ENCODE data around the gene VTCN1. TPM values are rescaled to one million over a fixed set of nuclear protein-coding genes. Genes with fewer than 3 reads are reported as not detected.

VTCN1 gene
- total RNA-seq, 1 donor from 2014 or later = 0.77 TPM

DNA sequence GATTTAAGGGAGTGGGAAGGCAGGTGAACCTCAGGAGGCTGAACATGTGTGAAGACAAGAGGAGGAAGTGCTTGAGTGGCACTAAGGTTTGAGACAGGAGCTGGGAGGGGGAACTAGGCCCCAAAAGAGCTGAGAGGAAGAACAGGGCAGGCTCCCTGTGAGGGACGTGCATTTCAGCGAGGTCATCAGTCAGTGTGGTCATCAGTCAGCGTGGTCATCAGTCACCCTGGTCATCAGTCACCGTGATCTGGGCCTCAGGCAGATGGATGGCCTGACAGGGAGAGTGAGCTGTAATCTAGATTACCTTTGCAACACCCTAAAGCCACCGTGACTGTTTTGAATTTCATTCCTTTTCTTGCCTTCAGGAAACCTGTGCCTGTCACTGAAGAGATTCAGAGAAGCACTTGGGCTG lies 29.1 kb downstream of the VTCN1 start:
- no peak for DNase-seq
- TF ChIP-seq CTCF (IDR thresholded peaks at IDR 0.05) = no peak
- Histone ChIP-seq H3K27me3 (ENCODE audit: low read depth) (no peaks in the 10 kb centered on the region), H3K4me1 (no peaks in the 10 kb centered on the region), H3K36me3 (no peaks in the 10 kb centered on the region), H3K4me3 (no peak overlapping the region), H3K27ac (no peak overlapping the region), H3K9me3 (no peaks in the 10 kb centered on the region)
- ATAC-seq = peak; percentile 12 to 21
- intact Hi-C loops (cut with DNase I) = no loop called here

DNA sequence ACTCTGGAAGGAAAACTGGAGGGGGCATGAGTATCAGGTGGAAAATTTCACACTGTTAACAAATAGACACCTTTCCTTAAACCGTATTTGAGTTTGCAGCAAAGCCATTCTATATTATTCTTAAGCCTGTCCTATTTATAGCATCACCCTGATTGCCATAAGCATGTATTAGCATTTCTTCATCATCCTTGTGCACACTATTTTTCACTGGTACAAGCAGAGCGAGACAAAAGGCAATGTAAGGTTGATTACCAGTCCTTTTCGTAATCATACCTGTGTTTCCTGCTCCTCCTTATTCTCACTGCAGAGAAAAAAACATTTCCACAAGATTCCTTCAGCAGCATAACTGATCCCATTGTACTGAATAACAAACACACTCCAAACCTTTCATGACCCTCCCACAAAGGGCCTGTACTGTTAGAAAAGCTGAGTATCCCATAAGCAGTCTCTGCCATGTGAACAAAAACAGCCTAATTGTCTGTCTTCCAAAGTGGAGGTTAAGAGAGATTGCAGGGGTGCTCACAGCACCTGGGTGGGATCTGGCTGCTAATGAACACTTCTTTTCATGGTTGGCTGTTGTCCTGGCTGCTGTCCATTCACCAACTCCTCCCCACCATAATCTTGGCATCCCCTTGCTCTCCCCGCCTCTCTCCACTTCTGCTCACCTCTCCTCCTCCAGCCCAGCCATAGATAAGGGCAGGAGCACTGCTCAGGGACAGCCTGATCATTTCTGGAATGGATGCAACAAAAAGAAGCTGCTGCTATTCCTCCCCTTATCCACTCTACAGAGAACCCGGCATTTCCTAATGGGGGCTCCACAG lies 30.4 kb downstream of the VTCN1 start:
- TF ChIP-seq CTCF (IDR thresholded peaks at IDR 0.05) = no peak
- no peak for ATAC-seq
- intact Hi-C loops (cut with DNase I) = no loop called here
- Histone ChIP-seq H3K9me3 (no peaks in the 10 kb centered on the region), H3K36me3 (no peaks in the 10 kb centered on the region), H3K27ac (no peak overlapping the region), H3K4me3 (no peak overlapping the region), H3K27me3 (ENCODE audit: low read depth) (no peaks in the 10 kb centered on the region), H3K4me1 (no peaks in the 10 kb centered on the region)
- no peak for DNase-seq

DNA sequence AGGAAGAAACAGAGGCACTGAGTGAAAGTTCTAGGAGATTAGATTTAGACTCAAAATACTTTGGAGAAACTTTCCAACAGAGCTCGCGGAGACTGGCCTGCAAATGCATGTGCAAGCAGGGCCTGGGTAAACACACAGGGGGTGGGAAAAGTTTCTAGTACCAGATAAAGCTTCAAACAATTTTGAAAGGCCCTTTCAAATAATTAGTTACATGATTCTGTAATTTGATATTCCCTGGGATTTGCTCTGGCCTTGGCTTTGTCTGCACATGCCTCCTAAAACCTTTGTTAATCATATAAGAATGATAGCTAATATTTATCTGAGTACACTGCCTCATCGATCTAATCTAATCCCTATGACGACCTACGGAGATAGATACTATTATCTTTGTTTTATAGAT lies 31.3 kb downstream of the VTCN1 start:
- H3K36me3 ChIP-seq = no peaks in the 10 kb centered on the region
- no peak for DNase-seq
- no peaks in the 10 kb centered on the region for H3K4me1 ChIP-seq
- no peak for ATAC-seq
- no peak for TF ChIP-seq CTCF (IDR thresholded peaks at IDR 0.05)
- H3K9me3 ChIP-seq = no peaks in the 10 kb centered on the region
- no peaks in the 10 kb centered on the region for H3K27me3 ChIP-seq (ENCODE audit: low read depth)
- no peak overlapping the region for H3K4me3 ChIP-seq
- H3K27ac ChIP-seq = no peak overlapping the region
- intact Hi-C loops (cut with DNase I) = no loop called here

- Histone ChIP-seq H3K4me1 (no peaks in the 10 kb centered on the region), H3K9me3 (no peaks in the 10 kb centered on the region), H3K36me3 (no peaks in the 10 kb centered on the region), H3K4me3 (no peak overlapping the region), H3K27ac (no peak overlapping the region), H3K27me3 (ENCODE audit: low read depth) (no peaks in the 10 kb centered on the region)
- TF ChIP-seq CTCF (IDR thresholded peaks at IDR 0.05) = no peak
- ATAC-seq = no peak
- no peak for DNase-seq
- intact Hi-C loops (cut with DNase I) = no loop called here
These were observed 32.0 kb downstream of the VTCN1 start for GRCh38 chr1:117178756-117179155.

DNA sequence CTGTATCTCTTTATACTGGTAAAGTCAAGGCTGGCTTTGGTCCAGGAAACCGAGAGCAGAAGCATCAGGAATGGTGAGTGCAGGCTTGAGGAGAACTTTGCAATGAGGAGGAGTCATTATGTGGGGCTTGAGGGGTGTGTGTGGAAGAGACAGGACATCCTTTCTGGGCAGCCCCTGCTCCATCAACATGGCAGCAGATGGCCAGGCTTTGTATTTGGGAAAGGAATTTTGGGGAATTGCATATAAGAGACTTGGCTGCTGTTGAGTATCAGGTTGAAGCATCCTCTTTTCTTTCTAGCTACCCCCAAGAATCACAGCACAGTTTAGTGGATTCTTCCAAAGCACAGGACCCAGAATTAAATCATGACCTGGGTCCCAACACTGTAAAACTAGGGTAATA lies 33.4 kb downstream of the VTCN1 start:
- H3K36me3 ChIP-seq = no peaks in the 10 kb centered on the region
- H3K27ac ChIP-seq = no peak overlapping the region
- ATAC-seq = no peak
- TF ChIP-seq CTCF (IDR thresholded peaks at IDR 0.05) = no peak
- no peaks in the 10 kb centered on the region for H3K4me1 ChIP-seq
- no peaks in the 10 kb centered on the region for H3K9me3 ChIP-seq
- H3K27me3 ChIP-seq (ENCODE audit: low read depth) = no peaks in the 10 kb centered on the region
- intact Hi-C loops (cut with DNase I) = no loop called here
- H3K4me3 ChIP-seq = no peak overlapping the region
- DNase-seq = no peak

Data from lower lobe of right lung (tissue), 2 donors.